ENCODE measurements around the gene VCAN.
A peak's percentile ranks its signal among the peaks of the same experiment; 100 is the strongest.

- no peak for TF ChIP-seq CTCF (IDR thresholded peaks at IDR 0.05 in 8 of 11, conservative IDR thresholded peaks at IDR 0.05 in 3 of 11)
- peak in 1 of 3 donors; percentile 32 for TF ChIP-seq POLR2AphosphoS5 (IDR thresholded peaks at IDR 0.05)
- no peak for TF ChIP-seq POLR2A (IDR thresholded peaks at IDR 0.05)
These were observed 1.2 kb downstream of the VCAN start for GRCh38 chr5:83472508-83473345.

All from spleen (tissue), 7 donors.